Loucy (cell line): ENCODE results near the gene MEMO1.
"Not testable (repeated sequence)": the region's sequence is repeated elsewhere in the genome, so short reads cannot be mapped to it uniquely, and the experiment has no call there.

Source experiments
- CTCF ChIP-seq: fragments of 200-600 bp; sonication (generic); conservative IDR thresholded peaks from 2 replicates; pipeline ENCODE4 v1.5.1; 2014; ENCODE audit warnings: mild to moderate bottlenecking, antibody characterized with exemption, low read length
- EZH2phosphoT487 ChIP-seq: fragments of 200-600 bp; IDR thresholded peaks from 2 replicates; pipeline ENCODE4 v1.6.1; 2018; ENCODE audit warnings: antibody characterized with exemption, mild to moderate bottlenecking, moderate library complexity, borderline replicate concordance

GRCh38 chr2:31953095-31953494 lies 57.7 kb downstream of the MEMO1 start:
- TF ChIP-seq CTCF, EZH2phosphoT487: not testable (repeated sequence)
